ENCODE results near the gene AFM. TPM values are rescaled to one million over a fixed set of nuclear protein-coding genes. Genes with fewer than 3 reads are reported as not detected.

The AFM gene
- total RNA-seq, 1 donor from 2014 or later, result not detected

- DNase-seq (ENCODE audit: low spot score), result no peak
- TF ChIP-seq CTCF (IDR thresholded peaks at IDR 0.05), result no peak
- no peak overlapping the region for H3K27ac Mint-ChIP-seq (ENCODE audit: unreplicated experiment)
- no peaks in the 10 kb centered on the region for H3K4me1 Mint-ChIP-seq (ENCODE audit: low read depth)
- H3K36me3 Mint-ChIP-seq (ENCODE audit: low read depth), result peaks cover under 1% of the 10 kb centered on the region
- H3K27me3 Mint-ChIP-seq (ENCODE audit: low read depth), result peaks cover 58% of the 10 kb centered on the region
- no peak overlapping the region for H3K4me3 Mint-ChIP-seq (ENCODE audit: unreplicated experiment)
- H3K9me3 Mint-ChIP-seq (ENCODE audit: low read depth), result peaks cover 16% of the 10 kb centered on the region
Observed at GRCh38 chr4:73468170-73468569, 13.4 kb upstream of the AFM start.

- Mint-ChIP-seq H3K36me3 (ENCODE audit: low read depth) (peaks cover 3% of the 10 kb centered on the region), H3K4me1 (ENCODE audit: low read depth) (no peaks in the 10 kb centered on the region), H3K9me3 (ENCODE audit: low read depth) (peaks cover 22% of the 10 kb centered on the region), H3K27me3 (ENCODE audit: low read depth) (peaks cover 50% of the 10 kb centered on the region), H3K4me3 (ENCODE audit: unreplicated experiment) (no peak overlapping the region), H3K27ac (ENCODE audit: unreplicated experiment) (no peak overlapping the region)
- TF ChIP-seq CTCF (IDR thresholded peaks at IDR 0.05), result no peak
- DNase-seq (ENCODE audit: low spot score), result no peak
Observed at GRCh38 chr4:73470728-73471127, 10.8 kb upstream of the AFM start.

- no peak overlapping the region for H3K27ac Mint-ChIP-seq (ENCODE audit: unreplicated experiment)
Observed at GRCh38 chr4:73477176-73477575, 4.4 kb upstream of the AFM start.

GRCh38 chr4:73479323-73479722 is 2.2 kb upstream of the AFM start:
- Mint-ChIP-seq H3K27me3 (ENCODE audit: low read depth) (peaks cover 14% of the 10 kb centered on the region), H3K9me3 (ENCODE audit: low read depth) (no peaks in the 10 kb centered on the region), H3K36me3 (ENCODE audit: low read depth) (no peaks in the 10 kb centered on the region), H3K4me3 (ENCODE audit: unreplicated experiment) (no peak overlapping the region), H3K4me1 (ENCODE audit: low read depth) (no peaks in the 10 kb centered on the region), H3K27ac (ENCODE audit: unreplicated experiment) (no peak overlapping the region)
- no peak for TF ChIP-seq CTCF (IDR thresholded peaks at IDR 0.05)
- no peak for DNase-seq (ENCODE audit: low spot score)

More at GRCh38 chr4:73477176-73477575, 4.4 kb upstream of the AFM start:
- TF ChIP-seq CTCF (IDR thresholded peaks at IDR 0.05), result no peak
- peaks cover 16% of the 10 kb centered on the region for H3K27me3 Mint-ChIP-seq (ENCODE audit: low read depth)
- H3K4me1 Mint-ChIP-seq (ENCODE audit: low read depth), result no peaks in the 10 kb centered on the region
- H3K9me3 Mint-ChIP-seq (ENCODE audit: low read depth), result peaks cover 16% of the 10 kb centered on the region
- H3K36me3 Mint-ChIP-seq (ENCODE audit: low read depth), result peaks cover 3% of the 10 kb centered on the region
- peak; percentile 86 for DNase-seq (ENCODE audit: low spot score)
- H3K4me3 Mint-ChIP-seq (ENCODE audit: unreplicated experiment), result no peak overlapping the region

GRCh38 chr4:73485085-73485484 is 3.5 kb downstream of the AFM start:
- Mint-ChIP-seq H3K27me3 (ENCODE audit: low read depth) (peaks cover 23% of the 10 kb centered on the region), H3K9me3 (ENCODE audit: low read depth) (no peaks in the 10 kb centered on the region)

More at GRCh38 chr4:73485085-73485484, 3.5 kb downstream of the AFM start:
- Mint-ChIP-seq H3K36me3 (ENCODE audit: low read depth) (no peaks in the 10 kb centered on the region), H3K4me1 (ENCODE audit: low read depth) (no peaks in the 10 kb centered on the region), H3K4me3 (ENCODE audit: unreplicated experiment) (no peak overlapping the region), H3K27ac (ENCODE audit: unreplicated experiment) (no peak overlapping the region)
- DNase-seq (ENCODE audit: low spot score), result no peak
- TF ChIP-seq CTCF (IDR thresholded peaks at IDR 0.05), result no peak

Data from chondrocyte (in vitro differentiated cells).